PC-9 (cell line): ENCODE results near the gene FLYWCH2.

ENCODE experiments used
- EZH2 ChIP-seq: fragments of 200-600 bp; sonication (generic); IDR thresholded peaks from 2 replicates; pipeline ENCODE4 v1.8.0; 2017; ENCODE audit warnings: antibody characterized with exemption, low read depth
- TF ChIP-seq, protein P1 (sequence below): fragments of 200-600 bp; sonication (generic); conservative IDR thresholded peaks from 2 replicates; pipeline ENCODE4 v1.6.1; 2017; ENCODE audit warnings: mixed run types, antibody characterized with exemption, mild to moderate bottlenecking, moderate library complexity

DNA sequence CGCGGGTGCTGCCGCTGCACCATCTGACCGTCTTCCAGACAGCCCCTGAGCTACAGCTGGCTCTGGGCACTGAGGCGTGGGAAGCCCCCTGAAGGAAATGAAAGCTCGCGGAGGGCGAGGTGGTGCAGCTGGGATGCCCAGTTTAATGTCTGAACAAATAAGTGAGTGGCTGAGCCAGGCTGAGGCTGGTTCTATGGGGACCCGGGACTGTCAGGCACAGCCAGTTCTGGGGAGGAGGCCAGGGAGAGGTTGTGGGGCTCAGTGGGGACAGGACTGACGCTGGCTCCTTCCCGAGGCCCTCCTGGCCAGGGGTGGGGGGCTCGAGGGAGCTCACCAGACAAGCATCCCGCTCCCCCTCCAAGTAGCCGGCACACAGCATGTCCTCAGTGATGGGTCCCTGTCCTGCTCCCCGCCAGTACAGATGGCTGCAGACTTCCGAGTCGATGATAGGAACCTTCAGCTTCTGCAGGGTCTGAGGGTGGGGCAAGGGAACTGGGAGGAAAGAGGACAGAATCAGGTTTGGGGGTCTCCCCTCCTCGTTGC lies 29.4 kb upstream of the FLYWCH2 start:
- TF ChIP-seq EZH2 = no peak
- TF ChIP-seq, protein P1, sequence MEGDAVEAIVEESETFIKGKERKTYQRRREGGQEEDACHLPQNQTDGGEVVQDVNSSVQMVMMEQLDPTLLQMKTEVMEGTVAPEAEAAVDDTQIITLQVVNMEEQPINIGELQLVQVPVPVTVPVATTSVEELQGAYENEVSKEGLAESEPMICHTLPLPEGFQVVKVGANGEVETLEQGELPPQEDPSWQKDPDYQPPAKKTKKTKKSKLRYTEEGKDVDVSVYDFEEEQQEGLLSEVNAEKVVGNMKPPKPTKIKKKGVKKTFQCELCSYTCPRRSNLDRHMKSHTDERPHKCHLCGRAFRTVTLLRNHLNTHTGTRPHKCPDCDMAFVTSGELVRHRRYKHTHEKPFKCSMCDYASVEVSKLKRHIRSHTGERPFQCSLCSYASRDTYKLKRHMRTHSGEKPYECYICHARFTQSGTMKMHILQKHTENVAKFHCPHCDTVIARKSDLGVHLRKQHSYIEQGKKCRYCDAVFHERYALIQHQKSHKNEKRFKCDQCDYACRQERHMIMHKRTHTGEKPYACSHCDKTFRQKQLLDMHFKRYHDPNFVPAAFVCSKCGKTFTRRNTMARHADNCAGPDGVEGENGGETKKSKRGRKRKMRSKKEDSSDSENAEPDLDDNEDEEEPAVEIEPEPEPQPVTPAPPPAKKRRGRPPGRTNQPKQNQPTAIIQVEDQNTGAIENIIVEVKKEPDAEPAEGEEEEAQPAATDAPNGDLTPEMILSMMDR = no peak
